ENCODE data around the gene TACSTD2.
A peak's percentile ranks its signal among the peaks of the same experiment; 100 is the strongest.
"Not testable (repeated sequence)": the region's sequence is repeated elsewhere in the genome, so short reads cannot be mapped to it uniquely, and the experiment has no call there.

The TACSTD2 gene

GRCh38 chr1:58576727-58577653 lies at the start of gene TACSTD2:
TSS of gene TACSTD2 (minus strand) at chr1:58577252. CDS start at chr1:58577156, 96 bp downstream.
- DNase-seq: no peak

- no peak for DNase-seq
Observed at GRCh38 chr1:58626293-58626692, 49.2 kb upstream of the TACSTD2 start.

GRCh38 chr1:58623259-58623658 lies 46.2 kb upstream of the TACSTD2 start:
- not testable (repeated sequence) for DNase-seq

- DNase-seq: no peak
Observed at GRCh38 chr1:58622571-58622970, 45.5 kb upstream of the TACSTD2 start.

GRCh38 chr1:58621391-58621790 lies 44.3 kb upstream of the TACSTD2 start:
- DNase-seq: no peak

- DNase-seq: no peak
Observed at GRCh38 chr1:58620926-58621325, 43.9 kb upstream of the TACSTD2 start.

- DNase-seq: no peak
Observed at GRCh38 chr1:58620259-58620658, 43.2 kb upstream of the TACSTD2 start.

- peak in 4 of 14 donors; percentile 14 to 39 (median 26) for DNase-seq
Observed at GRCh38 chr1:58619286-58620054, 42.4 kb upstream of the TACSTD2 start.

GRCh38 chr1:58618303-58618702 lies 41.3 kb upstream of the TACSTD2 start:
- peak in 2 of 14 donors; percentile 3 to 10 for DNase-seq

- no peak for DNase-seq
Observed at GRCh38 chr1:58611861-58612385, 34.9 kb upstream of the TACSTD2 start.

GRCh38 chr1:58608945-58609344 lies 31.9 kb upstream of the TACSTD2 start:
- DNase-seq: no peak

GRCh38 chr1:58608297-58608696 lies 31.2 kb upstream of the TACSTD2 start:
- DNase-seq: no peak

- DNase-seq: no peak
Observed at GRCh38 chr1:58607391-58607790, 30.3 kb upstream of the TACSTD2 start.

GRCh38 chr1:58601921-58602320 lies 24.9 kb upstream of the TACSTD2 start:
- DNase-seq: not testable (repeated sequence)

- no peak for DNase-seq
Observed at GRCh38 chr1:58597996-58598395, 20.9 kb upstream of the TACSTD2 start.

- DNase-seq: no peak
Observed at GRCh38 chr1:58597076-58597475, 20.0 kb upstream of the TACSTD2 start.

GRCh38 chr1:58596631-58597052 lies 19.6 kb upstream of the TACSTD2 start:
- DNase-seq: no peak

- DNase-seq: no peak
Observed at GRCh38 chr1:58594546-58594945, 17.5 kb upstream of the TACSTD2 start.

GRCh38 chr1:58592522-58593134 lies 15.6 kb upstream of the TACSTD2 start:
- DNase-seq: peak in 1 of 14 donors; percentile 9

- no peak for DNase-seq
Observed at GRCh38 chr1:58591806-58592205, 14.8 kb upstream of the TACSTD2 start.

GRCh38 chr1:58590019-58590418 lies 13.0 kb upstream of the TACSTD2 start:
- no peak for DNase-seq

- no peak for DNase-seq
Observed at GRCh38 chr1:58588396-58588795, 11.3 kb upstream of the TACSTD2 start.

- DNase-seq: no peak
Observed at GRCh38 chr1:58587667-58588066, 10.6 kb upstream of the TACSTD2 start.

Measured in C1 segment of cervical spinal cord (tissue), 14 donors.